HPDE6-E6E7 (cell line): ENCODE data around the gene PDE4D.
"Not testable (repeated sequence)": the region's sequence is repeated elsewhere in the genome, so short reads cannot be mapped to it uniquely, and the experiment has no call there.

Source experiments
- DNase-seq: peaks from one replicate; pipeline ENCODE4 v3.0.0; 2011; ENCODE audit warnings: missing footprints; ENCODE audit errors: extremely low spot score

Gene PDE4D

DNA sequence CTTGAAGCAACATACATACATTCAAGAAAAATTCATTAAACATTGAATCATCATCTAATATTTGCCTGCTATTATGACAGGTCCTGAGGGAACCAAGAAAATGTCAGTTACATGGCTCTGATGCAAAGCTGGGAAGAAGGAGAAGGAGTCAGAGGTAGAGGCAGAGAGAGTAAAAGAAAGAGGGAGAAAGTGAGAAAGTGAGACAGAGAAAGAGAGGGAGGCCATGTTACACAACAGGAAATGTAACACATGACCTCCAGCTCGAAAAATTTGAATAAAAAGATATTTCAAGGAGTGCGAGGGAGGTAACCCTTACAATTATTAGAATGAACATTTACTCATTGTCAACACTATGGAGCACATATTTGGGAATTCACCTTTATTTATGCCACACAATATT, 189.7 kb downstream of the PDE4D start:
- no peak for DNase-seq

DNA sequence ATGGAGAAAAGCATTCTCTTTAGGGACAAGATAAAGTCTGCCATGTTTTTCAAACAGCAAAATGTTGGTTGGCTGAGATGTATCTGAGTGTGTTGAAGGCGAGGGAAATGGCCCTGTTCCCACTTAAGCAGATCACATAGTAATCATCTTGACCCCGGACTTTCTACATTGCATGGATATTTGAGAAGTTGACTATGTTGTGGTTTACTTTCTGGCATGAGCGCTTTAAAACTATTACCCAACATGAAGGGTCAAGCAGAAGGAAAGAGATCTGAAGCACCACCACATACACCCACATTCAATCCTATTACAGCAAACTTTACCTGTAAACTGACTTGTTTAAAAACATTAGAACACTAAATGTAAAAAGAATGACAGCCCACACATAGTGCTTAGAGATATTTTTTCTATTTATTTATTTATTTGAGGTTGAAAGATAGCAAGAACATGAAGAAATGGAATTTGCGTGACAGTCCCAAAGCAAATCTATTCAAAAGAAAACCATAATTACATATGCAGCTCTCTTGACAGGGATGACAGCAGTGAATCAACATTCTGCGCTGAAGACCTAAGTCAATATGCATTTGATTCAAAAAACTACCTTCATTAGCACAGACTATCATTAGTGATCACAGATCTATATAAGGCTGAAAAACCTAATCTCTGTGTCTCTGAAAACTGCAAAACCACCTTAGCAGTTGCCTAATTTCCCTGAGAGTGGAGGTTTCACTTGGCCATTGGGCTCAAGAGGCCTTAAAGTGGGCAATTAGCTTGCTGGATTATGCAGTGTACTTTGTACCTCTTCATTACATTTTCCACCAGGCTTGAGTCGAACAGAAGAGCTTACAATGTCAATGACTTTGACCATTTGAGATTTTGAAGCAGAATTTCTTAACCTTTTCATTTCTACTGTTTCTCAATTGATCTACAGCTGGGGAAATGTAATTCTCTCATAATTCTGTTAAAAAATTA, 195.0 kb downstream of the PDE4D start:
- DNase-seq: no peak

DNA sequence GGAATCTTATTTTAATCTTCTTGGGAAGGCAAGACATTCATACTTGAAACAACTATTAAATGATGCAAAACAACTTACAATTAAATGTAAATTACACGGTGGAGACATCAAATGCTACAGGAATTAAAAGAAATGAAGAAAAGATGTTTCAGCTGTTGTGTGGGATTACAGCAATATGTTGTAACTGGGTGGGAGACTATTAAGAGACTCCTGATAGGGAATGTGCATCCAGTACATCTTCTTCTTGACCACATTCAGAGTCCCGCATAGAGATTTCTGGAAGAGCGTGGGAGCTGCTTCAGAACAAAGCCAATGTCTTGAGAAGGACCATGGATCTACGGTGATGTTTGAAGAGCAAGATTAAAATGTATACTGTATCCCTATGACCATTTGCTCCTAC, 199.1 kb downstream of the PDE4D start:
- DNase-seq: no peak

DNA sequence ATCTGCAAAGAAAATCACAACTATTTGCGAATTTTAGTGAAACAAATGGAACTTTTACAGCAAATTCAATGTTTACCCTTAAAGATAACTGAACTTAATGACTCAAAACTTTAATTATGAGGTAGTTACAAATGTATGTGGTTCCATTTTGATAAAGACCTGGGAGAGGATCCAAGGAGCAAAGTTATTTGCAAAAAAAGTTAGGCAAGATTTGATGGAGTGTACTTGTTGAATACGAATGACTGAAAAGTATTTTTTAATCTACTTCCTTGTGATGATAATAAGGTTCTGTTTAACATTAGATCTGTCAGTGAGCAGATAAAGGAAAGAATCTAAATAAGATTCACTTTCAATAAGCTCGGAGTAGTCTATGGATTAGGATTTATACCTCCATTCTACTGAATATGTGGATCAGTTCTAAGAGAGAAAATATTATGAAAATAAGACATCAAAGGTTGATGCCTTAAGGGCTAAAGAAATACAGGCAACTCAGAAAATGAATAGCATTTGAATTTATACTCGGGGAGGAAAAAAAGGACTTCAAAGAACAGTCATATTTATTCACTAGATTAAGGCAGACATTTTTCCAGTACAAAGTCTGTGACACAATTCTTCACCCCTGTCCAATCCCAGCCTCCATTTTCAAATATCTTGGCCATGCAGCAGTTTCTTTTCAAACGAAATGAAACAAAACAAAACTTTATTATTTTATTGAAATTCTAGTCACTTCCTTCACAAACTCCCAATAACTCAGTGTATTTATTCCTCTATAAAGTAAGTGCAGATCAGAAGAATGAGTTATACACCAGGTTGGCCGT, 199.8 kb downstream of the PDE4D start:
- no peak for DNase-seq

DNA sequence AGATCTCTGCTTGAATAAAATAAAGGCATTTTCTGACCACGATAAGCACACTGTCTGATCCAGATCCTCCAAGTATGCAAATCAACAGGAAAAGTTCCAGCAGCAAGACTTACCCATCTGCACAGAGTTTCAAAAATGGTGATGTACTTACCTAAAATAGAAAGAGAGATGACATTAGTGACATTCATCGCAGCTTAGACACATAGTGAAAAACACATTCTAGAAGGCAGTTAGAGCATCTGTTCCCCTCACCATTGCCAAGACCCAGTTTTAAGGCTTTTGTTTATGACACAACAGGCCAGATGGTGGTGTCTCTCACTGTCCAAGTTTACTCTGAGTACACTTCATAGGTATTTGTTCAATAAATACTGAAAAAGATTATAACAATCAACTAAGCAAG, 207.7 kb downstream of the PDE4D start:
- DNase-seq: no peak

DNA sequence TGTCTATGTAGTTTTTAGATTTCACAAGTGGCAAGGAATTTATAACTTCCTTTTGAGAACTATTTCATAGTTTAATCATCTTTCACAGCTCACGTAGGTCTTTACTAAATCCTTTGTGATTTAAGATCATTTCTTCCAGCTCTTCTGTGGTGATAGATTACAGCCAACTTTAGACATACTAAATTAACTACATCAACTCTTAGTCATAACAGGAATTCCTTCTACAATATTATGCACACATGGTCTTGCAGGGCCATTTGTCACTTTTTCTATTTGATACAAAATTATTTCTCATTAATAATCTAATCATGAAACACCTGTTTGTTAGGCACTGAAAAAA, 208.4 kb downstream of the PDE4D start:
- DNase-seq: no peak

DNA sequence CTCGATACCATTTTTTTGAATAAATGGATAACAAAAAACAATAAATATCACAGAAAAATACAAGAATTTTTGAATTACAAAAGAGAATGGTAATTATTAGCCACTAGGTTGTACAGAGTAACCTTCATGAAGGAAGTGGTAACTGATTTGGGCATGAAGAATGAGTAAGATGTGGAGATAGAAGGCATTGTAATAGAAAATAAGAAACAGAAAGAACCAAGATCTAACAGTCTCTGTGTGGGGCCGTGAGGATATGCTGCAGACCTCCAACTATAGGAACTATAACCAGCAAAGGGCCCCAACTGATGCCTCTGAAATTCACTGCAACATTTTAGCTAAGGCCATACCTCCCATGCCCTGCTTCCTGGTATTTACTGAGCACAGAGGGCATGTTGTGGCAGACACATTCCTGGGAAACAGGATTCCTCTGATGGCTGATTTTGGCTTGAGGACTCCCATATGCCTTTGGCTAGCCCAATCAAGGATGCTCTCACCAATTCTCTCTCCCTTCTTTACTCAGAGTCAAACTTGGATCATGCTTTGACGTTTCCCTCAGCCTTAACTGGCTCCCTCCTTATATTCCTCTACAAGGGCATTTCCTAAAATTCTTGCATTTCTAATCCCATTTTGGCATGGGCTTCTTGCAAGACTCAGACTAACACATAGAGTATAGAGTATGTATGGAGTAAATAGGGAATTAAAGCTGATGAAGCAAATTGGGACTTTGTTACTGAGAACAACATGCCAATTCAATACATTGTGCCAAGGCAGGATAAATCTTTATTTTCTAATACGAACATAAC, 208.9 kb downstream of the PDE4D start:
- DNase-seq: no peak

DNA sequence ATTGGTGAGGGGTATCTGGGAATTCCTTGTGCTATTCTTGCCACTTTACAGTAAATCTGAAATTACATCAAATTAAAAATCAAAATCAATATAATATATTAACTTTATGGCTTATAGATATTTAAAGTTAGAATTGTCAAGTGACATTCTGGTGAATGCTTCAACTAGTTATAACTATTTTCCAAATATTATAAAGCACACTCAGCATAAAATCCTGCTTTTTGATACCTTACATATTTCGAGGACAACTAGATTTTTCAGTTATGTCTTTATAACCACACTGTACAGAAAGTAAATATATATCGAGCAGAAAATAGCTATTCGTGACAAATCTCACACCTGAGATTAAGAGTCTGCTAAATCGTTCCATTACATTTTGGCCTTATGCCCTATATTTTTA, 210.2 kb downstream of the PDE4D start:
- DNase-seq: no peak

DNA sequence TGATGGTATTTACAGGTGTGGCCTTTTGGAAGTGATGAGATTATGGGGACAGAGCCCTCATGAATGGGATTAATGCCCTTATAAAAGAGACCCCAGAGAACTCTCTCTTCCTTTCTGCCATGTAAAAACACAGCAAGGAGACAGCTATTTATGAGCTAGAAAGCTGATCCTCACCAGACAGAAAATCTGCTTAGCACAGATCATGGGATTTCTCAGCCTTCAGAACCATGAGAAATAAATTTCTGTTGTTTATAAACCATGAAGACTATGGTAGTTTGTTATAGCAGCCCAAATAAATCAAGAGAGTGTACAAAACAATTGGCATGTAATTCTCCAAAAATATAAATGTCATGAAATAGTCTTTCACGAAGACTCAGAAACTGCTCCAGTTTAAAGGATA, 211.0 kb downstream of the PDE4D start:
- no peak for DNase-seq

DNA sequence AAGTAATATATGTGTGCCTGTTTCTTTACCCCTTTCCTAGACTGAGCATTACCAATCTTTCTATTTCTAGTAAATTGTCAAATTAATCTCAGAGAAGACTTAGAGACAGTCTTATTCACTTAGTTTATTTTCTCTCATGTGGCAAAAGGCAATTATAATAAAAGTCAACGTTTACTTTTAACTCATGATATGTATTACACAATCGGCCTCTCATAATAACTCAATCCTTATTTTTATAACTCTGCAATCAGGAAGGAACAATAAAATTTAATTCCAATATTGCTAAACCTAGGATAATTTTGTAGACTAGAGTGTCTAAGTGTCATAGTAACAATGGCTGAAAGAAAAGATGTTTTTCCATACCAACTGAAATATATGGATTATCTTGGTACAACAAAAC, 214.6 kb downstream of the PDE4D start:
- DNase-seq: no peak

DNA sequence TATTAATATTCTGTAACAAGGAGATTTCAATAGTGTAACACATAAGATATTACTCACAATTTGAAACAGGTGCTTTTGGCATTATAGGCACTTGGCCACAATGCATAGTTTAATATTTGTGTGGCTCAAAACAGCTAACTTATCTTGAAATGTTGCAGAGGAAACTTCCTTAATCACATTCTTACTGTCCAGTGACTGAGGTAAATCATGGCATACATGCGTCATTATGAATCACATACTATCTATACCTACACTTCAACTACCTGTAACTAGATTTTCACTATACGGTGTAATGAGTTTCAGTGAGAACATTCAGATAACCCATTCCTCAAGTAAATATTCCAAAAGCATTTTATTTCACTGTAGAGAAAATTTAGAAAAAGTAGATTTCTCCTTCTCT, 218.8 kb downstream of the PDE4D start:
- DNase-seq: peak; percentile 48

DNA sequence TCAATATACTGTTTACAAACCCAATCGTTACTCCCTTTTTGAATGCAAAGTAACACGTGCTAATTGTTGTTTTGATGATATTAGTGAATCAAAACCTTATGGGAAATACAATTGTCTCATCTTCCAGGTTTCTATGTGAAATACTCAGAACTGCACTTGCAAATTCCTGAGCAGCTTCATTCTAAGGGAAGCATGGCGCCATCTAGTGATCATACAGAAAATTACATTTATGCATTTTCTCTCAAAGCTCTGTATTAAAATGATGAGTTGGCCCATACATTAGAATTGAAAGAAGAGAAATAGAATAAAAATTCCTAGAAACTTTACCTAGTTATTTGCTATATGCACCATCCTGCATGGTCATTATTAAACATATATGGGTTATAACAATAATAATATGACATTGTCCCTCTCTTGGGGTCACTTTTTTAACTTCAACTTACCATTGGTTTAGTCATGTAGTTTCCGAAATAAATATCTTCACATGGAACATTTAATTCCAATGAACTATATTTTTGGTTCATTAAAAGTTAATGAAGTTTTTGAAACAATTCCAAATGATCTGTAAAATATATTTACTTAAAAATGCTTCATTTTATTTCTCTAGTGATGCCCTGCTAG, 220.0 kb downstream of the PDE4D start:
- DNase-seq: no peak

DNA sequence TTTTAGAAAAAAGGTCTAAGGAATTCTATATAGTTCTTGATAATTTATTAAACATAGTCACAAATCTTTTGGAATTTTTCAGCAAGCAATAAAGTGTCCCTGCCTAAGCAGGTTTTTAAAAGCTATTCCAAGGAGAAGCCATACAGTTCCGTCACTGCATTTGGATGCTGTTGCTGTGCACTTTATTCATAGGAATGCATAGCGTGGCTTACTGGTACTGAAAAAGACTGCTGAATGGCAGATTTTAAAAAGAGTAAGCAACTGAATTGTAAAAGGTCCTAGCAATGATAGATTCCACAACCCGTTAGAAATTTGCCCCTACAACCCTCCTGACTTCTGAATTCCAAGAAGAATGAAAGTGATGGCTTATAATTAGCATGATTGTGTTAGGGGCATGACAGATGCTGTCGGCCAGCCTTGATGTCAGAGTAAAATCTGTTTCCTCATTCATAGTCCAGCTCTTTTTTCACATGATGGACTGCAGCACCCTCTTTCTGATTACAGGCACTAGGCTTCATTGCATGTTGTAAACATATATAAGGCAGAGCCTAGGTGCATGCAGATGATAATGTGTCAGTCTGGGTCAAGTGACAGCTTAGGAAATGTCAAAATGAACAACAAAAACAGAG, 227.0 kb downstream of the PDE4D start:
- no peak for DNase-seq

DNA sequence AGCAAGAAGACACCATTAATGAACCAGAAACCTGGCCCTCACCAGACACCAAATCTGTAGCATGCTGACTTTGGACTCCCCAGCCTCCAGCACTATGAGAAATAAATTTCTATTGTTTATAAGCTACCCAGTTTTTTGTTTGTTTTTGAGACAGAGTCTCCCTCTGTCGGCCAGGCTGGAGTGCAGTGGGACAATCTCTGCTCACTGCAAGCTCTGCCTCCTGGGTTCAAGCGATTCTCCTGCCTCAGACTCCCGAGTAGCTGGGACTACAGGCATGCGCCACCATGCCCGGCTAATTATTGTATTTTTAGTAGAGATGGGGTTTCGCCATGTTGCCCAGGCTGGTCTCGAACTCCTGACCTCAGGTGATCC, 227.7 kb downstream of the PDE4D start:
- DNase-seq: not testable (repeated sequence)

DNA sequence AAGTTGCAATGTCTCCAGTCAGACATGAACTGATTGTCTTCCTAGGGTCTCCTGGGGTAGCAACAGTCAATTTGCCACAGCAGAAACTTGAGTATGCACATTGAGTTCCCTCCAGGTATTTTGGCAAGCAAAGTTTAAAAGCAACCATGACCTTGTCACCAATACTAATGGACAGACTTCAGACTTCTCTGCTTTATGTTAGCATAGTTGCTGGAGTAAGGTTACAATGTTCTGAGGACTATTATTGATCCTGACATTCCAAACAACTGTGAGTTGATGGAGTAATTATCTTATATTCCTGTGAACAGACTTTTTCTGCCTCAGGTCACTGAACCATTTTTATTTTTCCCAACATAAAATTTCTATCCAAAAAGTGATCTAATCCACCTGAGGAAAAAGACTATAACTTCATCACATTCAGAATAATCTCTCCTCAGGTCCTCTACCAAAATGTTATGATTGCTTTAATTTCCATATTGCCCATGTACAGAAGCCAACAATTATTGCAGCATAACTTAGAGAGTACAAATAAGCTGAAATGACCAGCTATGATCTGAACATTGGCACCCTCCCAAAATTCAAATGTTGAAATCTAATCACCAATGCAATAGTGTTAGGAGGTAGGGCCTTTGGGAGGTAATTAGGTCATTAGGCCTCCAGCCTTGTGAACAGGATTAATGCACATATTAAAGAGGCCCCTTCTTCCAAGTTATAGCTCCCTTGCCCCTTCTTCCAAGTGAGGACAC, 228.3 kb downstream of the PDE4D start:
- no peak for DNase-seq

DNA sequence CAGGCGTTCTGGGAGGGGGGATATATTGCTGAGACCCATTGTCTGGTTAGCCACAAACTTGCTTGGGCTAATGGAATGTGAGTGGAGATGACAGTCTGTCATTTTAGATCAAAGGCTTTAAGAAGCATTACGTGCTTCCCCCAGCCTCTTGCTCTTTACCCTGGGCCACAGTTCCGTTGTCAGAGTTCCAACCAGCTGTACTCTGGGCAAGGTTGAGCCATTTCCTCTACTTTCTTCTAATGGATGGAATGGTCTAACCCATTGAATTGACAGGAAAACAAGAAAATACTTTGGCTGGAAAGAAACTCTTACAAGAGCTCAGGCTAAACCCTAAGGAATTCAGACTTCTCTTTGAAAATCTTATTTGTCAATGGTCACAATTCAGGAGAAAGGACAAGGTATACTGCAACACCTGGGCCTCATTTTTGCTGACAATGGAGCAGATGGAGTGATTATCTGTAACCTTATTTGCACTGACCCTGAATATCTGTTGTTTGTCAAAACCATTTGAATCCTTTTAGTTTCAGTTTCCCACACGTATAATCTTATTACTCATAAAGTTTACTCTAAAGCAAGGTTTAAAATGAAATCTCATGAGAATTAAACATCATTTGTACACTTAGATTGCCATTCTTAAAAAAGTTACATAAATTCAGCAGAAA, 231.4 kb downstream of the PDE4D start:
- no peak for DNase-seq

DNA sequence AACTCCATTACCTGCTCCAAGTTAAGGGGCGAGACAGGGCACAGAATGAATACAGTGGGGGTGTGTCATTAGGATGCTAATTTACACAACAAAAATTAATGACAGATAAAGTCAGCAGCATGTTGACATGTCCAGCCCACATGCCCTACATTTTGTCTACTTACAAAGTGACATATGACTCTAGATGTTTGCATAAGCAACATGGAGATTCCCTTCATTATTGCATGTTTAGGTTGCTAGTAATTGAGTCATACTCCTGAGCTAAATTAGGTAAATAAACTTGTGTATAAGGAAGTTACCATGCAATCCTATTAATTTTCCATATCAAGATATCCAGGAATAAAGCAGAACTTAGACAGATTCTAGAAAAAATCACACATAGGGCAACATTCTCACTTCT, 232.2 kb downstream of the PDE4D start:
- no peak for DNase-seq

DNA sequence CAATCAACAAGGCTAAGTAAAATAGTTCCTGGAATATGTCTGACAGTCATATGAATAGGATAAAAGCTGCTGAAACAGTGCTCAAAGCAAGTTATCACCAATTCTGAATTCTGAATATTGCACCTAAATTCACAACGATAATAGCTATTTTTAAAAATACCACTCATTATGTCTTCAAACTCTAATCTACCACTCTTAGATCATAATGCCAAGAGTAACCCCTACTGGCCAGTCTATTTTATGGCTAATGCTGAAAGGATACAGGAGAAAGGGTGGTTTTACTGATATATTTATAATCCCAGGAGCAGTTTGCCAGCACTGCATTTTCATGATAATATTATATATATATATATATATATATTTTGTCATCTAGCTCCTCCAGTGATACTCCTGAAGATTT, 232.8 kb downstream of the PDE4D start:
- no peak for DNase-seq

DNA sequence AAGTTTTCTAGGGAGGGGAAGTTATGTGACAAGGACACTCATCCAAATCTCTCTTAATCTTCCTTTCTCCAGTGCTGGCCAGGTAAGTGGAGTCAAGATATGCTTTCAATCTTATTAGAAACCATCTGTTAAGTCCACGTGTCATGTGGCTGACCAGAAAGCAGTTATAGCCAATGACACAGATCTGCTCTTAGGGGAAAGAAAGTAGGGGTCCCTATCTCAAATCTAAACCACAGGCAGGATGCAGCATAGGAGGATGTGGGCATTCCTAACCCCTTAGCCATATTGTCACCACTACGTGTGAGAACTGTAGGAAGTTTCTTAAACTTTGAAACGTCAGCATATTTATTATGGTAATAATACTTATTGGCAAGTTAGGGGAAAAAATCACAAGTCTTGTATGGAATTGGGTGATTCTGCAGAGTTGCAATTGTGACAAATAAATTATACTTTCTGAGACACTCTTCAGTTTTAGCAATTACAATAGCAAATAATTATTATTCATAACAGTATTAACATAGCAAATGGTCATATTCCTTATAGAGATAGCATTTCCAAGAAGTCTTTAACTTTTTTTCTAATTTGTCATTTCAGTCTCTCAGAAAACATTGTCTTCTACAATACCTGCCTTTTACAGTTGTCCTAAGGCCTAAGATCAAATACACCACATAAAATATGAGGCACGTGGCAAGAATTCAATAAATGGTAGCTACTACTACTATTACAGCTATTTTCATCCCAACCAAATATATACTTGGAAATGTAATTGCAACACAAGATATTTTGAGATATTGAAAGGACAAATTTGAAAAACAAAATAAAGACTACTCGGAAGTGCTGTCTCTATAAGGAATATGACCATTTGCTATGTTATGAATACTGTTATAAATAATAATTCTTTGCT, 236.9 kb downstream of the PDE4D start:
- no peak for DNase-seq
